HL-60 (cell line): ENCODE measurements around the gene SCAF8.

Experiments used
- DNase-seq, 2 experiments: peaks; one replicate each; pipeline ENCODE4 v3.0.0-alpha.2; 2010 to 2020; ENCODE audit warnings: low read depth in 1 of 2, low spot score in 1 of 2
- H3K27ac ChIP-seq: fragments of 250-450 bp; sonication (Bioruptor Pico); replicated peaks from 2 replicates; pipeline ENCODE4 v1.5.1; 2020; ENCODE audit warnings: mild to moderate bottlenecking, moderate library complexity
- H3K27me3 ChIP-seq: fragments of 250-450 bp; sonication (Bioruptor Pico); 2 replicates; pipeline ENCODE4 v1.5.1; 2021; ENCODE audit warnings: mild to moderate bottlenecking, moderate library complexity; ENCODE audit not compliant: insufficient read depth, poor library complexity, severe bottlenecking
- H3K4me3 ChIP-seq: replicated peaks from 2 replicates; pipeline ENCODE4 v1.5.1; 2011; ENCODE audit warnings: mild to moderate bottlenecking, control low read depth, low read length; ENCODE audit not compliant: insufficient read depth
- GABPA ChIP-seq: IDR thresholded peaks from 2 replicates; pipeline ENCODE4 v1.6.1; 2012; ENCODE audit warnings: low read depth
- POLR2AphosphoS5 ChIP-seq: IDR thresholded peaks from 2 replicates; pipeline ENCODE4 v1.6.1; 2012; ENCODE audit warnings: low read depth
- SPI1 ChIP-seq: IDR thresholded peaks from 2 replicates; pipeline ENCODE4 v1.6.1; 2012; ENCODE audit warnings: low read depth, mild to moderate bottlenecking, borderline replicate concordance
- TF ChIP-seq, protein P1 (sequence below): IDR thresholded peaks from 2 replicates; pipeline ENCODE4 v1.6.1; 2012; ENCODE audit warnings: low read depth; ENCODE audit not compliant: insufficient replicate concordance
- TF ChIP-seq, protein P2 (sequence below): IDR thresholded peaks from one replicate; pipeline ENCODE4 v1.5.1; 2011; ENCODE audit warnings: low read length, control low read depth, inconsistent platforms; ENCODE audit not compliant: insufficient read depth

SCAF8 gene

DNA sequence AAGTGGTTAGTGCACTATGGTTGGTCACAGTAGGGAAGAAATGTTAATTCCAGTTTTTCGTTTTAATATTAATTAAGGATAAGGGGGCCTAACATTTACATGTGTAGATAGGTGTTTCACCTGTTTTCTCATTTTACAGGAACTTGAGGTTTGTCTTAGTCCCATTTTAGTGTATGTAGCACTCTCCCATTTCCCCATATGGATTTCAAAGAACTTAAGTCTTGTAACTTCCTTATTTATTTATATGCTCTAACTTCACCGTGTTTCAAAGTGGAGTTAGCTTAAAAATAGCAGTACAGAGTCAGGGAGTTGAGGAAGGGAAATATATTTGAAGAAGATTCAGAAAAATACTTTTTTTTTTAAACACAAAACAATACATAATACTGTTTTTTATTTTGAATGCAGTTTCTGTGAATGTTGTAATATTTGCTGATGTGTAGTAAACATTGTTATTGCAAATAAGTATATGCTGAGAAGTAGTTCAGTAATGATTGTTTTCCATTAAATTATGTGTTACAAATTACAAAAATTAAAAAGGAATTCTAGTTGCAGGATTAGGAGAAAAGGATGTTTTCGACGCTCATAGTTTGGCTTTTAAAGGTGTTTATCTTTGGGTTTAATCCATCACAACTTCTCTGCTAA, 3.5 kb downstream of the SCAF8 start:
- no peak for DNase-seq
- H3K27me3 ChIP-seq, result no peaks in the 10 kb centered on the region
- H3K4me3 ChIP-seq, result no peak overlapping the region
- TF ChIP-seq GABPA (no peak), SPI1 (peak; percentile 64; the same call in 1 of the 2 replicates)
- H3K27ac ChIP-seq, result no peak overlapping the region

DNA sequence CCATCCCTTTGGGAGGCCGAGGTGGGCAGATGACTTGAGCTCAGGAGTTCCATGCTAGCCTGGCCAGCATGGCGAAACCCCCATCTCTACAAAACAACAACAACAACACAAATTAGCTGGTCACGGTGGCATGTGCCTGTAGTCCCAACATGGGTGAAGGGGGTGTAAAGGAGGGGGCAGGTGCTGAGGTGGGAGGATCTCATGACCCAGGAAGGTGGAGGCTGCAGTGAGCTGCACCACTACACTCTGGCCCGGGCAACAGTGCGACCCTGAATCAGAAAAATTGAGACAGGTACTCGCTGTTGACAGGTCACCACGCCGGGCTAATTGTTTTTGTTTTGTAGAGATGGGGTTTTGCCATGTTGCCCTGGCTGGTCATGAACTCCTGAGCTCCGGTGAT, 4.2 kb downstream of the SCAF8 start:
- Histone ChIP-seq H3K27me3 (no peaks in the 10 kb centered on the region), H3K4me3 (no peak overlapping the region), H3K27ac (no peak overlapping the region)
- TF ChIP-seq, protein P1, sequence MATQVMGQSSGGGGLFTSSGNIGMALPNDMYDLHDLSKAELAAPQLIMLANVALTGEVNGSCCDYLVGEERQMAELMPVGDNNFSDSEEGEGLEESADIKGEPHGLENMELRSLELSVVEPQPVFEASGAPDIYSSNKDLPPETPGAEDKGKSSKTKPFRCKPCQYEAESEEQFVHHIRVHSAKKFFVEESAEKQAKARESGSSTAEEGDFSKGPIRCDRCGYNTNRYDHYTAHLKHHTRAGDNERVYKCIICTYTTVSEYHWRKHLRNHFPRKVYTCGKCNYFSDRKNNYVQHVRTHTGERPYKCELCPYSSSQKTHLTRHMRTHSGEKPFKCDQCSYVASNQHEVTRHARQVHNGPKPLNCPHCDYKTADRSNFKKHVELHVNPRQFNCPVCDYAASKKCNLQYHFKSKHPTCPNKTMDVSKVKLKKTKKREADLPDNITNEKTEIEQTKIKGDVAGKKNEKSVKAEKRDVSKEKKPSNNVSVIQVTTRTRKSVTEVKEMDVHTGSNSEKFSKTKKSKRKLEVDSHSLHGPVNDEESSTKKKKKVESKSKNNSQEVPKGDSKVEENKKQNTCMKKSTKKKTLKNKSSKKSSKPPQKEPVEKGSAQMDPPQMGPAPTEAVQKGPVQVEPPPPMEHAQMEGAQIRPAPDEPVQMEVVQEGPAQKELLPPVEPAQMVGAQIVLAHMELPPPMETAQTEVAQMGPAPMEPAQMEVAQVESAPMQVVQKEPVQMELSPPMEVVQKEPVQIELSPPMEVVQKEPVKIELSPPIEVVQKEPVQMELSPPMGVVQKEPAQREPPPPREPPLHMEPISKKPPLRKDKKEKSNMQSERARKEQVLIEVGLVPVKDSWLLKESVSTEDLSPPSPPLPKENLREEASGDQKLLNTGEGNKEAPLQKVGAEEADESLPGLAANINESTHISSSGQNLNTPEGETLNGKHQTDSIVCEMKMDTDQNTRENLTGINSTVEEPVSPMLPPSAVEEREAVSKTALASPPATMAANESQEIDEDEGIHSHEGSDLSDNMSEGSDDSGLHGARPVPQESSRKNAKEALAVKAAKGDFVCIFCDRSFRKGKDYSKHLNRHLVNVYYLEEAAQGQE, result no peak
- TF ChIP-seq GABPA, result no peak
- TF ChIP-seq, protein P2, sequence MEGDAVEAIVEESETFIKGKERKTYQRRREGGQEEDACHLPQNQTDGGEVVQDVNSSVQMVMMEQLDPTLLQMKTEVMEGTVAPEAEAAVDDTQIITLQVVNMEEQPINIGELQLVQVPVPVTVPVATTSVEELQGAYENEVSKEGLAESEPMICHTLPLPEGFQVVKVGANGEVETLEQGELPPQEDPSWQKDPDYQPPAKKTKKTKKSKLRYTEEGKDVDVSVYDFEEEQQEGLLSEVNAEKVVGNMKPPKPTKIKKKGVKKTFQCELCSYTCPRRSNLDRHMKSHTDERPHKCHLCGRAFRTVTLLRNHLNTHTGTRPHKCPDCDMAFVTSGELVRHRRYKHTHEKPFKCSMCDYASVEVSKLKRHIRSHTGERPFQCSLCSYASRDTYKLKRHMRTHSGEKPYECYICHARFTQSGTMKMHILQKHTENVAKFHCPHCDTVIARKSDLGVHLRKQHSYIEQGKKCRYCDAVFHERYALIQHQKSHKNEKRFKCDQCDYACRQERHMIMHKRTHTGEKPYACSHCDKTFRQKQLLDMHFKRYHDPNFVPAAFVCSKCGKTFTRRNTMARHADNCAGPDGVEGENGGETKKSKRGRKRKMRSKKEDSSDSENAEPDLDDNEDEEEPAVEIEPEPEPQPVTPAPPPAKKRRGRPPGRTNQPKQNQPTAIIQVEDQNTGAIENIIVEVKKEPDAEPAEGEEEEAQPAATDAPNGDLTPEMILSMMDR, result no peak
- no peak for TF ChIP-seq POLR2AphosphoS5
- TF ChIP-seq SPI1, result no peak
- DNase-seq, result no peak

DNA sequence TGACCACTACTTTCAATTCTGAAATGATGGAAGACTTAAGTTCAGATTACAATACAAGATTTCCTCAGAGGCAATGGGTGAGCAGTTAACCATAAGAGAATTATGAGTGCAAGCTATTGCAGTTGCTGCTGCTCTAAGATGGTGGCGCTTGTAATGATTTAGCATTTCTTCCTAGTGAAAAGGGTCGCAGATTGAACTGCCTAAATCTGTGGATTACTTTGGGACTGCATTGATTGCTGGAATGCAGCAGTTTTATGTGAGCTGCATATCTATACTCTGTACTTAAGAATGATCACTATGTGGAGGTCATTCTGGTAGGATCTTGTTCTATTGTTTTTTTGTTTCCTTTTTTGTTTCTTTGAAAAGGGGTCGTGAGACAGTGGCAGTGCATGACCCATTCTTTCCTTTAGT, 5.3 kb downstream of the SCAF8 start:
- no peak for DNase-seq
- Histone ChIP-seq H3K27me3 (no peaks in the 10 kb centered on the region), H3K27ac (no peak overlapping the region), H3K4me3 (no peak overlapping the region)
- TF ChIP-seq, protein P2, result no peak
- no peak for TF ChIP-seq GABPA
- TF ChIP-seq, protein P1, result no peak
- TF ChIP-seq SPI1, result no peak
- TF ChIP-seq POLR2AphosphoS5, result no peak

DNA sequence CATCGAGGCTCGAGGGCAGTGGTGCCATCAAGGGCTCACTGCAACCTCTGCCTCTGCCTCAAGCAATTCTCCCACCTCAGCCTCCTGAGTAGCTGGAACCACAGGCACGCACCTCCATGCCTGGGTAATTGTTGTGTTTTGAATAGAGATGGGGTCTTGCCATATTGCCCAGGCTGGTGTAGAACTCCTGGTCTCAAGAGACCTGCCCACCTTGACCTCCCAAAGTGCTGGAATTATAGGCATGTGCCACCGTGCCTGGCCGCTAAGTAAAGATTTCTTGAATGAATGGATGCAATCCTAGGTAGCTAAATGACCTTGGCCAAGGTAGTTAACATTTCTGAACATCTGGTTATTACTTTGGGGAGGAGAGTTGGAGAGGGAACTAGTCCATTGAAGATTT, 7.4 kb downstream of the SCAF8 start:
- no peaks in the 10 kb centered on the region for H3K27me3 ChIP-seq
- no peak for TF ChIP-seq GABPA
- TF ChIP-seq, protein P2, result no peak
- TF ChIP-seq, protein P1, result no peak
- no peak for TF ChIP-seq SPI1
- no peak for TF ChIP-seq POLR2AphosphoS5
- H3K27ac ChIP-seq, result no peak overlapping the region
- H3K4me3 ChIP-seq, result no peak overlapping the region
- DNase-seq, result no peak
